NCI-H1930 (cell line): ENCODE results near the gene IFI44.

Source experiments
- DNase-seq, 2 experiments: peaks; one replicate each; lab custom pipeline; 2025; lab: John Stamatoyannopoulos, UW

The IFI44 gene

DNA sequence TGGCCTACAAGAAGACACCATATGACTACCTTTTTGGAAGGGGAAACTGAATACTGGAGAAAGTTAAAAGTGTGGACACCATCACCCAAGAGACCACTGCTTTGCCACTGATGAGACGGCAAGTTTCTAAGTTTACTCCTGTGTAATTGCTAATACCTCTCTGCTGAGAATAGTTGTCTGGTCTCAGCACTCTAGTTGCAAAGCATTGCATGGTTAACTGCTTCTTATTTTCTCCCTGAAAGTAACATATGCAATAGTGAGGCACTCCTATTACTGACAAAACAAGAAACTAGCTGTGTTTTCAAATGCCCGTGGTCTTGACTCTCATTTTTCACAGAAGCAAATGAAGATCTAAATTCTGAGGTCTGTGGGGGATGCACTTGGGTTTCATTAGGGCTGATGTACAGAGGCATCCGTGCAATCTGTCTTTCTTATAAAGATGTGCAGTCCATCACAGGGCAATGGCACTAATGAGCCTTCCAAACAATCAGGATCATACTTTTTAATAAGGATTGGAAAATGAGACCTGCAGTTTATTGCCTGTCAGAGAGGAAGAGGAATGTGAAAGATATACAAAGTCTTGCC is 62.9 kb downstream of the IFI44 start:
- DNase-seq, result no peak

DNA sequence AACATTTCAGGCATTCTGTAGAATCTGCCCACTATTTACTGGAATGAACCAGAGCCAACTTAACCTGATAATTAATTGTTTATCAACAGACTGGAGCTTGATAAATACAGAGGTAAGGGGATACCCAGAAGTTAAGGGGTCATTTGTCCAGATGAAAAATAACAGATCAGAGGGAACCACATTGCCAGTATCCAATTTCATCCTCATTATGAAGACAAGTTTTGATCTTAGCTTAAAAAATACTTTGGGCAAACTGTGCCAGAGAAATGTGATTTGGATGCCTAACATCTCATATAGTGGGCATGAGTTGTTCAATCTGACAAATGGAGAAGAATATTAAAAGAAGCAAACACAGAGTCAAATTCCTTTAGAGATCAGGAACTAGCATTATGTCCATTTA is 63.7 kb downstream of the IFI44 start:
- no peak for DNase-seq
